HFFc6 (cell line): ENCODE data around the gene FRMD5. TPM values are rescaled to one million over a fixed set of nuclear protein-coding genes. Genes with fewer than 3 reads are reported as not detected.

Experiments used
- DNase-seq: peaks from one replicate; pipeline ENCODE4 v3.0.0-alpha.2; 2018
- H3K27ac Mint-ChIP-seq: 2 replicates; pipeline ENCODE4 v1.8.0; 2020; ENCODE audit warnings: mild to moderate bottlenecking, mixed read lengths
- H3K27me3 Mint-ChIP-seq: 2 replicates; pipeline ENCODE4 v1.8.0; 2021; ENCODE audit warnings: mild to moderate bottlenecking, moderate library complexity, mixed read lengths; ENCODE audit not compliant: insufficient read depth
- H3K36me3 Mint-ChIP-seq: 2 replicates; pipeline ENCODE4 v1.8.0; 2021; ENCODE audit warnings: low read depth, mixed read lengths
- H3K4me1 Mint-ChIP-seq: 2 replicates; pipeline ENCODE4 v1.8.0; 2020; ENCODE audit warnings: low read depth, mixed read lengths
- H3K4me3 Mint-ChIP-seq: 2 replicates; pipeline ENCODE4 v1.8.0; 2020; ENCODE audit warnings: mild to moderate bottlenecking, moderate library complexity, mixed read lengths
- H3K9me3 Mint-ChIP-seq: 2 replicates; pipeline ENCODE4 v1.8.0; 2020; ENCODE audit warnings: mild to moderate bottlenecking, mixed read lengths
- total RNA-seq, 6 experiments: library from RNA; stranded (reverse); fragmentation: NEBNext Ultra II Directional; extraction: Animal tissue kit (Norgen Biotek cat#: 25700); gene quantifications; 2 replicates in 1 of 6; 3 replicates in 5 of 6; pipeline ENCODE4 v1.2.3, GENCODE V29; 2021
- TF ChIP-seq, protein P1 (sequence below): fragments of 200-600 bp; sonication (generic); IDR thresholded peaks from 2 replicates; pipeline ENCODE4 v1.5.0; 2021; ENCODE audit warnings: antibody characterized with exemption, mild to moderate bottlenecking

FRMD5 gene
- total RNA-seq, 6 experiments from 2014 or later, result 0.67 to 1.1 (median 0.94) TPM

GRCh38 chr15:43895586-43895985, 299.5 kb downstream of the FRMD5 start:
- H3K36me3 Mint-ChIP-seq, result peaks cover 5% of the 10 kb centered on the region; the same call in 1 of the 2 replicates
- H3K27ac Mint-ChIP-seq, result no peak overlapping the region
- no peak for DNase-seq
- TF ChIP-seq, protein P1, sequence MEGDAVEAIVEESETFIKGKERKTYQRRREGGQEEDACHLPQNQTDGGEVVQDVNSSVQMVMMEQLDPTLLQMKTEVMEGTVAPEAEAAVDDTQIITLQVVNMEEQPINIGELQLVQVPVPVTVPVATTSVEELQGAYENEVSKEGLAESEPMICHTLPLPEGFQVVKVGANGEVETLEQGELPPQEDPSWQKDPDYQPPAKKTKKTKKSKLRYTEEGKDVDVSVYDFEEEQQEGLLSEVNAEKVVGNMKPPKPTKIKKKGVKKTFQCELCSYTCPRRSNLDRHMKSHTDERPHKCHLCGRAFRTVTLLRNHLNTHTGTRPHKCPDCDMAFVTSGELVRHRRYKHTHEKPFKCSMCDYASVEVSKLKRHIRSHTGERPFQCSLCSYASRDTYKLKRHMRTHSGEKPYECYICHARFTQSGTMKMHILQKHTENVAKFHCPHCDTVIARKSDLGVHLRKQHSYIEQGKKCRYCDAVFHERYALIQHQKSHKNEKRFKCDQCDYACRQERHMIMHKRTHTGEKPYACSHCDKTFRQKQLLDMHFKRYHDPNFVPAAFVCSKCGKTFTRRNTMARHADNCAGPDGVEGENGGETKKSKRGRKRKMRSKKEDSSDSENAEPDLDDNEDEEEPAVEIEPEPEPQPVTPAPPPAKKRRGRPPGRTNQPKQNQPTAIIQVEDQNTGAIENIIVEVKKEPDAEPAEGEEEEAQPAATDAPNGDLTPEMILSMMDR, result no peak
- H3K9me3 Mint-ChIP-seq, result no peaks in the 10 kb centered on the region
- peaks cover 3% of the 10 kb centered on the region; the same call in 1 of the 2 replicates for H3K27me3 Mint-ChIP-seq
- H3K4me1 Mint-ChIP-seq, result peaks cover 15% of the 10 kb centered on the region
- no peak overlapping the region for H3K4me3 Mint-ChIP-seq

DNA sequence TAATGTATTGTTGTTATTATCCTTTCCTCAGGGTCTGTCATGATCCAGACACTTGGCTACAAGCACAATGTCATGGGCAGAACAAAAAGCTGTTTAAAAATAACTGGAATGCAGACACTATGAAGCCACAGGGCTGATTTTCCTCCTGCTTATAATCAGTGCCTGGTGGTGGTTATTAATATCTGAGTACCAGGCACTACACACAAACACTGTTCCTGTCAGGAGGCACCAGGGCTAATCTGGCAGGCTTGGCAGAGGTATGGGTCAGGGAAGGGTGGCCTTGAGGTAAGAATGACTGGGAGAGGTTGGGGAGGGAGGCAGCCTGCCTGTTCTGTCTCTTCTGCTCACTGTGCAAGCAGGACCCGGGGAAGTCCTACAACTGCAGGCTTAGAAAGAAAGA, 301.1 kb downstream of the FRMD5 start:
- no peak overlapping the region for H3K27ac Mint-ChIP-seq

DNA sequence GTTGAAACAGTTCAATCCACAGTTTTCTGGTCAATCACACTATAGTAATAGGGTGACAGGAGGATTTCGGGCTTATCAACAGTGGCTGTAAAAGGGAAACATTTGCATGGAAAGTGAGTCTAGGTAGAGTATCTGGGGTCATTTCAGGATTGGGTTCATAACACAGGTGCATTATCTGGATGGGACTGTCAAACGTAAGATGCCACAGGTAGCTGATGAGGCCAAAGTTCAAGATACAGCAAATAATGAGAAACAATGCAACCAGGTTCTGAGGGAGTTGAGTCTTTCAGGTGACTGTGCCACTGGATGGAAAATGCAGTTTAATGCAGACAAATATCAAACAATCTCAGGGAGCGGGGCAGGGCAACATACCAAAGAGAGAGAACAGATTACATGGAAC, 306.0 kb downstream of the FRMD5 start:
- Mint-ChIP-seq H3K36me3 (no peaks in the 10 kb centered on the region), H3K4me3 (no peak overlapping the region), H3K27ac (no peak overlapping the region), H3K9me3 (no peaks in the 10 kb centered on the region), H3K4me1 (no peaks in the 10 kb centered on the region), H3K27me3 (no peaks in the 10 kb centered on the region; the same call in 1 of the 2 replicates)
- DNase-seq, result no peak
- TF ChIP-seq, protein P1, result no peak

More for the DNA sequence above, 301.1 kb downstream of the FRMD5 start:
- peaks cover 7% of the 10 kb centered on the region for H3K4me1 Mint-ChIP-seq
- DNase-seq, result no peak
- H3K9me3 Mint-ChIP-seq, result no peaks in the 10 kb centered on the region
- peaks cover 3% of the 10 kb centered on the region; the same call in 1 of the 2 replicates for H3K27me3 Mint-ChIP-seq
- H3K4me3 Mint-ChIP-seq, result no peak overlapping the region
- H3K36me3 Mint-ChIP-seq, result peaks cover 5% of the 10 kb centered on the region; the same call in 1 of the 2 replicates
- TF ChIP-seq, protein P1, result no peak

DNA sequence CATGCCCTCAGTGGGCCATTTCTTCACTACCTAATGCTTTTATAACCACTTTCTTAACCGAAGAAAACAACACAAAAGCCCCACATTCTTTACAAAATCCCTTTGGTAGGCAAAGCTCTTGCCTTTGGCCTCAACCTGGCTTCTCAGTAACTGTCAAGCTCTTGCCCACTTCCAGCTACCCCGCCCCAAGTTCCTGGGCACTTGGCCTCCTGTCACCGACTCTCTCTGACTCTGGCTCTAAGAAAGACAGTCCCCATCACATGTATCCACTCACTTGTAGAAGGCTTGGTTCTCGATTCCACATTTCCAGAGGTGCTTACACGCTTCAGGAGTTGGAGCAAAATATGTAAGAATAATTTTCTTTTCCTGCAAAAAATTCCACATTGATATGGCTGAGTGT, 307.2 kb downstream of the FRMD5 start:
- no peak for DNase-seq
- Mint-ChIP-seq H3K4me1 (no peaks in the 10 kb centered on the region), H3K36me3 (no peaks in the 10 kb centered on the region), H3K27ac (no peak overlapping the region), H3K9me3 (no peaks in the 10 kb centered on the region), H3K4me3 (no peak overlapping the region), H3K27me3 (no peaks in the 10 kb centered on the region; the same call in 1 of the 2 replicates)
- TF ChIP-seq, protein P1, result no peak

- Mint-ChIP-seq H3K4me1 (no peaks in the 10 kb centered on the region), H3K36me3 (no peaks in the 10 kb centered on the region), H3K9me3 (no peaks in the 10 kb centered on the region), H3K27me3 (no peaks in the 10 kb centered on the region; the same call in 1 of the 2 replicates), H3K4me3 (no peak overlapping the region), H3K27ac (no peak overlapping the region)
- TF ChIP-seq, protein P1, result no peak
- no peak for DNase-seq
Measured at GRCh38 chr15:43886558-43886957, 308.5 kb downstream of the FRMD5 start.

GRCh38 chr15:43883571-43883970, 311.5 kb downstream of the FRMD5 start:
- TF ChIP-seq, protein P1, result no peak
- no peaks in the 10 kb centered on the region for H3K9me3 Mint-ChIP-seq
- H3K27ac Mint-ChIP-seq, result no peak overlapping the region
- H3K4me1 Mint-ChIP-seq, result no peaks in the 10 kb centered on the region
- H3K36me3 Mint-ChIP-seq, result no peaks in the 10 kb centered on the region
- no peak overlapping the region for H3K4me3 Mint-ChIP-seq
- DNase-seq, result no peak
- H3K27me3 Mint-ChIP-seq, result no peaks in the 10 kb centered on the region
